Epithelial cell of proximal tubule (primary cell): ENCODE results near the gene MRNIP. TPM values are rescaled to one million over a fixed set of nuclear protein-coding genes. Genes with fewer than 3 reads are reported as not detected.

Experiments used
- DNase-seq: peaks from one replicate; pipeline ENCODE4 v3.0.0-alpha.2; 2011; ENCODE audit warnings: low read depth
- H3K4me3 ChIP-seq: 2 replicates; pipeline ENCODE4 v1.5.1; 2011; ENCODE audit warnings: low read depth, mild to moderate bottlenecking, low read length
- CTCF ChIP-seq: conservative IDR thresholded peaks from 2 replicates; pipeline ENCODE4 v1.5.1; 2012; ENCODE audit warnings: low read depth, mild to moderate bottlenecking, low read length
- total RNA-seq: library from RNA; depleted of rRNA; stranded (reverse); fragments of >200 nt; gene quantifications from 2 replicates; pipeline ENCODE4 v1.2.3, GENCODE V29; 2015

The MRNIP gene
- total RNA-seq, 1 donor from 2014 or later, result 22.1 TPM

DNA sequence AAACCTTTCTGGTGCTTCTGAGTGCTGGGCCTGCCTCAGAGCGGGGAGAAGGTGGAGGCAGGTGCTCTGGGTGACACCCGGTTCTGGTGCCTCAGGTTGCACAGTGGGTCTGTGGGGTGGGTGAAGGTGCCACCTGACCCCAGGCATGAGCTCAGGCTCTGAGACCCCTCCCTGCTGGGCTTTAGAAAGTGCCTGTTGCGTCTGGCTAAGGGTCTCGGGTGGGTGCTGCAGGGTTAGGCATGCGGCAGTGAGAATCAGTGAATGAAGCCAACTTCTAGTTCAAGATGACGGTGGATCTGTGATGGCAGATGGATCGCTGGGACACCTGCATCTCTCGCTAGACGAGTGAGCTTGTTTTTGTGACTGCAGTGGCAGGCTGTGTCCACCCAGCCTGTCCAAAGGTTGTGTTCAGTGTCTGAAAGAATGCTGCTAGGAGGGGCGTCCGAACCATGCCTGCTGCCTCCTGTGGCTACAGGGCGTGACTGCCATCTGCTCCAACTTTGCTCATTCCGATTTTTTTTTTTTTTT, 32.9 kb downstream of the MRNIP start:
- TF ChIP-seq CTCF, result no peak
- H3K4me3 ChIP-seq, result no peak overlapping the region
- DNase-seq, result no peak

DNA sequence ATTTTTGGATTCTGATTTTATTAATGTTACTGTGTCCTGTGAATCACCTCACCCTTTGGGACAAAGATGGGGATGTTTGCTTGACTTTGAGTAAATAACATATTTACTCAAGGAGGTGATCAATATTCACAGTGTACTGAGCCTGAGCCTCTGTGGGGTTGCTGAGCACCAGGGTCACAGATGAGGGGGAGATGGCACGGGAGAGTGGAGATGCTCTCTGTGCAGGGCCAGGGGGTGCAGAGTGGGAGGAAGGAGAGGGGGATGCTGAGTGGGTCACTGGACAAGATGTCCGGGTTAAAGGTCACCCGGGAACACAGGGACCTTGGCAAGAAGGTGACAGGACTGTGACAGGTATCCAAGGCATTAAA, 33.9 kb downstream of the MRNIP start:
- no peak overlapping the region for H3K4me3 ChIP-seq
- DNase-seq, result no peak
- no peak for TF ChIP-seq CTCF

GRCh38 chr5:179823937-179824744, 34.5 kb downstream of the MRNIP start:
- no peak for DNase-seq
- H3K4me3 ChIP-seq, result peak overlapping the region; percentile 84
- no peak for TF ChIP-seq CTCF

- peak overlapping the region; percentile 84 for H3K4me3 ChIP-seq
- no peak for DNase-seq
- TF ChIP-seq CTCF, result peak; percentile 15
Measured at GRCh38 chr5:179822444-179822990, 36.1 kb downstream of the MRNIP start.

DNA sequence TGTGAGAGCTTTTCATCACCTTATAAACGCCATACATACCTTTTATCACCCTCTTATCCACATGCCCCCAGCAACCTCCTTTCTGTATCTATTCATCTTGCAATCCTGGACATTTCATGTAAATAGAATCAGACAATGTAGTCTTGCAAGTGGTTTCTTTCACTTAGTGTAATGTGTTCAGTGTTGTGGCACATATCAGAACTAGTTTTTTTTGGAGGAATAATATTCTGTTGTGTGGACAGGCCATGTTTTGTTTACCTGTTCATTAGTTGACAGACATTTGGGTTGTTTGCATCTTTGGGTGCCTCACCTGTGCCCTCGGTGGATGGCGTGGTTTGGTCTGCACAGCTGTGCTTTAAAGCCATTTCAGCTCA, 36.6 kb downstream of the MRNIP start:
- DNase-seq, result no peak
- H3K4me3 ChIP-seq, result peak overlapping the region; percentile 84
- no peak for TF ChIP-seq CTCF

DNA sequence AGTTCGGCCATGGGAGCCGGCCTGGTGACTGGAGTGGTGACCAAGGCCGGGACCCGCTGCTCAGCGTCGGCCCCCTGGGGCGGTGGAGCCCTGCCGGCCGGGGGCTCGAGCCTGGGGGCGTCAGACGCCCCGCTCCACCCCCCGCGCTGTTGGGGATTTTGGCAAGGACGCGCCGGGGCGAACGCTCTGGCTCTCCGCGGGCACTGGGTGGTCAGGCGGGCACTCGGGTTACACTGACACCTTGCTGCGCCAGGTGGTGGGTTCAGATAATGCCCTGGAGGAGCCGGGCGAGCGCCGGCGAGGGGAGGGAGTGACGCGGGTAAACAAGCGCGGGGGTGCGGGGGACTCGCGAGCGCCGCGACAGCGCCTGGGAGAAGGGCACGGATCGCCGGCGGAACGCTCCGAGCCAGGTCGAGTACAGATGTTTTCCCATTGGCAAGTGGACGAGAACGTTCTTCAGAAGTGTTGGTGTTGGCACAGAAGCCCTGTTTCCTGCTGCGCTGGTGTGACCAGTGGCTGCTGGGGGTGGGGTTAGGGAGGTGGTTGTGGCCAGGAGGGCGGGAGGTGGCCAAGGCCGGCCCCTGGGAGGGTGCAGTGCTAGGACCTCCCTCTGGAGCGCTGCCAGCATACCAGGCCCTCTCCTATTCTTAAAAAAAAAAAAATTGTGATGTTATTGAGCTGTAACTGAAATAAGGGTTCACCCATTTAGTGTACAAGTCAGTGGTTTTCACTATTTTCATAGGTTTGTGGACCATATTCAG, 37.1 kb downstream of the MRNIP start:
- H3K4me3 ChIP-seq, result peak overlapping the region; percentile 84
- no peak for TF ChIP-seq CTCF

More for the DNA sequence above, 37.1 kb downstream of the MRNIP start:
- no peak for DNase-seq
